BE2C (cell line): ENCODE results near the gene EGFL8.
"Not testable (repeated sequence)": the region's sequence is repeated elsewhere in the genome, so short reads cannot be mapped to it uniquely, and the experiment has no call there.

Experiments
- DNase-seq: peaks from one replicate; pipeline ENCODE4 v3.0.0-alpha.2; 2020
- H3K27me3 ChIP-seq: fragments of 250-450 bp; sonication (Bioruptor Pico); 2 replicates; pipeline ENCODE4 v1.5.1; 2020; ENCODE audit warnings: mild to moderate bottlenecking
- H3K36me3 ChIP-seq: fragments of 250-450 bp; sonication (Bioruptor Pico); 2 replicates; pipeline ENCODE4 v1.5.1; 2020; ENCODE audit warnings: mild to moderate bottlenecking
- H3K4me1 ChIP-seq: fragments of 250-450 bp; sonication (Bioruptor Pico); 2 replicates; pipeline ENCODE4 v1.5.1; 2020
- H3K4me3 ChIP-seq: 2 replicates; pipeline ENCODE4 v1.5.1; 2011; ENCODE audit warnings: low read depth, low read length
- H3K9me3 ChIP-seq: fragments of 250-450 bp; sonication (Bioruptor Pico); 2 replicates; pipeline ENCODE4 v1.5.1; 2020
- CTCF ChIP-seq: IDR thresholded peaks from 2 replicates; pipeline ENCODE4 v1.5.1; 2012; ENCODE audit warnings: mild to moderate bottlenecking, low read depth, low read length

EGFL8 gene

GRCh38 chr6:32210191-32210601 lies 45.8 kb downstream of the EGFL8 start:
- no peaks in the 10 kb centered on the region for H3K4me1 ChIP-seq
- TF ChIP-seq CTCF = no peak
- DNase-seq = no peak

GRCh38 chr6:32211432-32211831 lies 47.0 kb downstream of the EGFL8 start:
- not testable (repeated sequence) for DNase-seq, H3K27me3 ChIP-seq, H3K9me3 ChIP-seq, H3K4me3 ChIP-seq, H3K4me1 ChIP-seq, H3K36me3 ChIP-seq

More at GRCh38 chr6:32210191-32210601, 45.8 kb downstream of the EGFL8 start:
- Histone ChIP-seq H3K27me3 (no peaks in the 10 kb centered on the region), H3K4me3 (no peak overlapping the region), H3K36me3 (no peaks in the 10 kb centered on the region), H3K9me3 (no peaks in the 10 kb centered on the region)

GRCh38 chr6:32212076-32212760 lies 47.8 kb downstream of the EGFL8 start:
- TF ChIP-seq CTCF = no peak
- no peaks in the 10 kb centered on the region for H3K9me3 ChIP-seq
- peaks cover 4% of the 10 kb centered on the region; the same call in 1 of the 2 replicates for H3K27me3 ChIP-seq
- DNase-seq = no peak
- H3K36me3 ChIP-seq = no peaks in the 10 kb centered on the region
- H3K4me3 ChIP-seq = no peak overlapping the region
- no peaks in the 10 kb centered on the region for H3K4me1 ChIP-seq

- peaks cover 5% of the 10 kb centered on the region; the same call in 1 of the 2 replicates for H3K27me3 ChIP-seq
- no peaks in the 10 kb centered on the region for H3K36me3 ChIP-seq
- no peak for DNase-seq
- H3K4me1 ChIP-seq = no peaks in the 10 kb centered on the region
- H3K4me3 ChIP-seq = no peak overlapping the region
- no peaks in the 10 kb centered on the region for H3K9me3 ChIP-seq
- no peak for TF ChIP-seq CTCF
Measured at GRCh38 chr6:32213649-32214048, 49.3 kb downstream of the EGFL8 start.

GRCh38 chr6:32214126-32214525 lies 49.7 kb downstream of the EGFL8 start:
- no peaks in the 10 kb centered on the region for H3K4me1 ChIP-seq
- TF ChIP-seq CTCF = no peak
- peaks cover 10% of the 10 kb centered on the region for H3K27me3 ChIP-seq
- H3K4me3 ChIP-seq = no peak overlapping the region
- no peak for DNase-seq
- no peaks in the 10 kb centered on the region for H3K36me3 ChIP-seq
- no peaks in the 10 kb centered on the region for H3K9me3 ChIP-seq

- TF ChIP-seq CTCF = no peak
- H3K9me3 ChIP-seq = no peaks in the 10 kb centered on the region
- no peaks in the 10 kb centered on the region for H3K36me3 ChIP-seq
- peaks cover 14% of the 10 kb centered on the region for H3K27me3 ChIP-seq
- no peaks in the 10 kb centered on the region for H3K4me1 ChIP-seq
- no peak for DNase-seq
- no peak overlapping the region for H3K4me3 ChIP-seq
Measured at GRCh38 chr6:32215617-32216016, 51.2 kb downstream of the EGFL8 start.
